SU-DHL-6 (cell line): ENCODE results near the gene XRCC4.

Experiments used
- H2AFZ ChIP-seq: fragments of 200-600 bp; sonication (generic); 2 replicates; pipeline ENCODE4 v1.6.1; 2014; ENCODE audit warnings: low read depth, mild to moderate bottlenecking, moderate library complexity, mixed read lengths, antibody characterized with exemption, low read length; ENCODE audit not compliant: severe bottlenecking
- H3F3A ChIP-seq: fragments of 200-600 bp; shearing (Covaris generic); 2 replicates; pipeline ENCODE4 v1.6.0; 2016; ENCODE audit warnings: antibody characterized with exemption, mild to moderate bottlenecking; ENCODE audit not compliant: insufficient read depth
- H3K27ac ChIP-seq: fragments of 200-600 bp; sonication (generic); 2 replicates; pipeline ENCODE4 v1.5.1; 2016; ENCODE audit warnings: low read depth, mild to moderate bottlenecking, low read length, moderate library complexity, mixed read lengths
- H3K27me3 ChIP-seq: fragments of 200-600 bp; sonication (generic), shearing (Covaris generic); 2 replicates; pipeline ENCODE4 v1.6.0; 2014; ENCODE audit warnings: mild to moderate bottlenecking, low read length
- H3K36me3 ChIP-seq: fragments of 200-600 bp; sonication (generic); 2 replicates; pipeline ENCODE4 v1.6.1; 2014; ENCODE audit warnings: mild to moderate bottlenecking, low read length, mixed read lengths
- H3K4me2 ChIP-seq: fragments of 300-600, 200-600 bp; shearing (Covaris generic), sonication (generic); 2 replicates; pipeline ENCODE4 v1.6.0; 2014; ENCODE audit warnings: low read length, low read depth, mild to moderate bottlenecking; ENCODE audit not compliant: poor library complexity, severe bottlenecking
- H3K4me3 ChIP-seq: fragments of 200-600 bp; sonication (generic); 2 replicates; pipeline ENCODE4 v1.5.1; 2014; ENCODE audit warnings: antibody characterized with exemption, low read length, mild to moderate bottlenecking, mixed read lengths; ENCODE audit not compliant: insufficient read depth, poor library complexity, severe bottlenecking
- H3K79me2 ChIP-seq: fragments of 200-600 bp; sonication (generic); 2 replicates; pipeline ENCODE4 v1.6.1; 2014; ENCODE audit warnings: mild to moderate bottlenecking, low read length, moderate library complexity; ENCODE audit not compliant: insufficient read depth
- H3K9ac ChIP-seq: fragments of 200-600 bp; sonication (generic); 2 replicates; pipeline ENCODE4 v1.7.0; 2014; ENCODE audit warnings: mild to moderate bottlenecking, low read length
- H3K9me2 ChIP-seq: fragments of 200-600 bp; sonication (generic); replicated peaks from 2 replicates; pipeline ENCODE4 v1.6.1; 2014; ENCODE audit warnings: low read length; ENCODE audit not compliant: insufficient read depth
- H3K9me3 ChIP-seq: fragments of 200-600 bp; sonication (generic); 2 replicates; pipeline ENCODE4 v1.6.1; 2014; ENCODE audit warnings: low read length, mixed read lengths; ENCODE audit not compliant: insufficient read depth
- H4K20me1 ChIP-seq: fragments of 200-600 bp; sonication (generic); 2 replicates; pipeline ENCODE4 v1.6.1; 2014; ENCODE audit warnings: low read depth, mild to moderate bottlenecking, antibody characterized with exemption, low read length, moderate library complexity, mixed read lengths
- CTCF ChIP-seq: fragments of 200-600 bp; sonication (generic); IDR thresholded peaks from one replicate; pipeline ENCODE4 v1.5.1; 2017; ENCODE audit warnings: antibody characterized with exemption, mild to moderate bottlenecking, low read length, moderate library complexity; ENCODE audit not compliant: insufficient read depth, poor library complexity, severe bottlenecking
- EZH2phosphoT487 ChIP-seq: fragments of 200-600 bp; sonication (generic), shearing (Covaris generic); conservative IDR thresholded peaks from 2 replicates; pipeline ENCODE4 v1.6.1; 2018; ENCODE audit warnings: mild to moderate bottlenecking, antibody characterized with exemption, low read length, moderate library complexity, mixed read lengths

XRCC4 gene

GRCh38 chr5:83118471-83118870 lies 41.1 kb downstream of the XRCC4 start:
- H3F3A ChIP-seq = no peaks in the 10 kb centered on the region
- no peak overlapping the region for H2AFZ ChIP-seq
- TF ChIP-seq CTCF = no peak
- no peak for TF ChIP-seq EZH2phosphoT487
- H3K36me3 ChIP-seq = peaks cover 3% of the 10 kb centered on the region; the same call in 1 of the 2 replicates
- H3K9me3 ChIP-seq = no peaks in the 10 kb centered on the region
- no peak overlapping the region for H3K27ac ChIP-seq
- no peak overlapping the region for H3K9ac ChIP-seq
- H3K79me2 ChIP-seq = no peaks in the 10 kb centered on the region
- H3K9me2 ChIP-seq = no peaks in the 10 kb centered on the region
- H3K4me2 ChIP-seq = no peak overlapping the region
- H3K27me3 ChIP-seq = no peaks in the 10 kb centered on the region
- no peaks in the 10 kb centered on the region for H4K20me1 ChIP-seq
- no peak overlapping the region for H3K4me3 ChIP-seq

- Histone ChIP-seq H3K9me3 (no peaks in the 10 kb centered on the region), H3F3A (no peaks in the 10 kb centered on the region), H3K4me3 (no peak overlapping the region), H2AFZ (no peak overlapping the region), H3K4me2 (no peak overlapping the region), H4K20me1 (no peaks in the 10 kb centered on the region), H3K9ac (no peak overlapping the region), H3K79me2 (no peaks in the 10 kb centered on the region), H3K9me2 (no peaks in the 10 kb centered on the region), H3K27me3 (no peaks in the 10 kb centered on the region), H3K36me3 (peaks cover 3% of the 10 kb centered on the region; the same call in 1 of the 2 replicates), H3K27ac (no peak overlapping the region)
- no peak for TF ChIP-seq EZH2phosphoT487
- TF ChIP-seq CTCF = no peak
Measured at GRCh38 chr5:83118976-83119375, 41.6 kb downstream of the XRCC4 start.

GRCh38 chr5:83124593-83124992 lies 47.2 kb downstream of the XRCC4 start:
- H3K4me3 ChIP-seq = no peak overlapping the region
- H2AFZ ChIP-seq = no peak overlapping the region
- H3K36me3 ChIP-seq = no peaks in the 10 kb centered on the region
- H3F3A ChIP-seq = no peaks in the 10 kb centered on the region
- no peak overlapping the region for H3K27ac ChIP-seq
- no peak overlapping the region for H3K4me2 ChIP-seq
- no peaks in the 10 kb centered on the region for H3K9me2 ChIP-seq
- H3K9me3 ChIP-seq = no peaks in the 10 kb centered on the region
- no peak overlapping the region for H3K9ac ChIP-seq
- no peaks in the 10 kb centered on the region for H4K20me1 ChIP-seq
- TF ChIP-seq EZH2phosphoT487 (no peak), CTCF (no peak)
- no peaks in the 10 kb centered on the region for H3K79me2 ChIP-seq
- no peaks in the 10 kb centered on the region for H3K27me3 ChIP-seq

GRCh38 chr5:83125560-83125959 lies 48.2 kb downstream of the XRCC4 start:
- H3K9me3 ChIP-seq = no peaks in the 10 kb centered on the region
- no peak overlapping the region for H3K4me3 ChIP-seq
- H3K36me3 ChIP-seq = no peaks in the 10 kb centered on the region
- H3K9ac ChIP-seq = no peak overlapping the region
- H2AFZ ChIP-seq = no peak overlapping the region
- H3K4me2 ChIP-seq = no peak overlapping the region
- no peaks in the 10 kb centered on the region for H4K20me1 ChIP-seq
- H3K9me2 ChIP-seq = no peaks in the 10 kb centered on the region
- no peaks in the 10 kb centered on the region for H3K27me3 ChIP-seq
- no peak overlapping the region for H3K27ac ChIP-seq
- H3F3A ChIP-seq = no peaks in the 10 kb centered on the region
- TF ChIP-seq CTCF (no peak), EZH2phosphoT487 (no peak)
- H3K79me2 ChIP-seq = no peaks in the 10 kb centered on the region
